ENCODE data around the gene PAQR9.

The PAQR9 gene

GRCh38 chr3:142982038-142982773 is 18.7 kb upstream of the PAQR9 start:
- FAIRE-seq: no peak
- no peak for DNase-seq (ENCODE audit: low spot score)

DNA sequence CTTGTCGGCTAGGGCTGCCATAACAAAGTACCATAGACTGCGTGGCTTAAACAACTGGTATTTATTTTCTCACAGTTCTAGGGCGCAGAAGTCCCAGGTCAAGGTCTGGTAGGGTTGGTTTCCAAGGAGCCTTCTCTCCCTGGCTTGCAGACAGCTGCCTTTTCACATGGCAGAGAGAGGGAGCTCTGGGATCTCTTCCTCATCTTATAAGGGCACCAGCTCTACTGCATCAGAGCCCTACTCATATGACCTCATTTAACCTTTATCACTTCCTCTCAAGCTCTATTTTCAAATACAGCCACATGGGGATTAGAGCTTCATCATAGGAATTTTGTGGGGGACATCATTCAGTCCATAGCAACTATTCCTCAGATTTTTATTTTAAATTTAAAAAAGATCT is 17.6 kb upstream of the PAQR9 start:
- DNase-seq (ENCODE audit: low spot score) (no peak), FAIRE-seq (no peak)

DNA sequence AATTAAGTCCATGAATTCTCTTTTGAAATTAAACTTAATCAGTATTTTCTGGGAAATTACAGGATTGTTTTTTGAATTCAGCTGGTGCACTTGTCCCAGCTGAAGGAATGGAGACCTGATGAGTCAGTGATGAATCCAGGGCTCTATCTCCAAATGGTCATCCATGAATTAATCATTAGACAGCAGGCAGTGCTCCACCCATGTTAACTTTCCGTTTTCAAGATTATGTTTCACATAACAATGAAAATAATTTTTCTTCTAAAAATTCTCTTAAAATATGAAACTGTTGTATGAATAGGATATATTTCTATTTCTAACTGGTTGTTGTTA is 13.9 kb upstream of the PAQR9 start:
- FAIRE-seq (no peak), DNase-seq (ENCODE audit: low spot score) (no peak)

GRCh38 chr3:142976621-142977398 is 13.3 kb upstream of the PAQR9 start:
- FAIRE-seq: peak; percentile 58
- peak; percentile 80 for DNase-seq (ENCODE audit: low spot score)

- no peak for FAIRE-seq
Observed at GRCh38 chr3:142975316-142975995, 12.0 kb upstream of the PAQR9 start.

GRCh38 chr3:142973217-142974009 is 9.9 kb upstream of the PAQR9 start:
- FAIRE-seq (no peak), DNase-seq (ENCODE audit: low spot score) (no peak)

More at GRCh38 chr3:142975316-142975995, 12.0 kb upstream of the PAQR9 start:
- no peak for DNase-seq (ENCODE audit: low spot score)

GRCh38 chr3:142972092-142972753 is 8.7 kb upstream of the PAQR9 start:
- DNase-seq (ENCODE audit: low spot score) (no peak), FAIRE-seq (no peak)

- FAIRE-seq: no peak
Observed at GRCh38 chr3:142971431-142971830, 8.0 kb upstream of the PAQR9 start.

GRCh38 chr3:142968319-142969025 is 5.0 kb upstream of the PAQR9 start:
- FAIRE-seq: no peak
- DNase-seq (ENCODE audit: low spot score): no peak

More at GRCh38 chr3:142971431-142971830, 8.0 kb upstream of the PAQR9 start:
- DNase-seq (ENCODE audit: low spot score): no peak

GRCh38 chr3:142966808-142967207 is 3.3 kb upstream of the PAQR9 start:
- FAIRE-seq (no peak), DNase-seq (ENCODE audit: low spot score) (no peak)

DNA sequence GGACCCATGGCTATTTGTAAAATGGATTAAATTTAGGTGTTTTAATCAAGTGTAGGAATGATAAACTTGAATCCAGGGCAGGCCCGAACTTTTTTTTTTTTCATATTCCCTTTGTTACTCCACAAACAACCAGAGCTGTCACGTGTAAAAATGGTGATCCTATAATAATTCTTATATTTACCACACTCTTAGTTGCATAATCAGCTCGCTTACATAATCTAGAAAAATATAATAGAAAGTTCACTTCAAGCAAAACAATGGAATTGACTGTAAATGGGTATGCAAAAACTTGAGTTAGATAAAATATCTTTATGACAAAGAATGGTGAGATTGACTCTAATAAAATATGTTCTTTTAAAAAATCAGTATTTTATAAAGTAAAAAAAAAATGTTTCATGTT is 2.1 kb upstream of the PAQR9 start:
- no peak for FAIRE-seq

GRCh38 chr3:142963234-142963515 is 299 bp downstream of the PAQR9 start:
- FAIRE-seq (no peak), DNase-seq (ENCODE audit: low spot score) (no peak)

More for the DNA sequence above, 2.1 kb upstream of the PAQR9 start:
- DNase-seq (ENCODE audit: low spot score): no peak

DNA sequence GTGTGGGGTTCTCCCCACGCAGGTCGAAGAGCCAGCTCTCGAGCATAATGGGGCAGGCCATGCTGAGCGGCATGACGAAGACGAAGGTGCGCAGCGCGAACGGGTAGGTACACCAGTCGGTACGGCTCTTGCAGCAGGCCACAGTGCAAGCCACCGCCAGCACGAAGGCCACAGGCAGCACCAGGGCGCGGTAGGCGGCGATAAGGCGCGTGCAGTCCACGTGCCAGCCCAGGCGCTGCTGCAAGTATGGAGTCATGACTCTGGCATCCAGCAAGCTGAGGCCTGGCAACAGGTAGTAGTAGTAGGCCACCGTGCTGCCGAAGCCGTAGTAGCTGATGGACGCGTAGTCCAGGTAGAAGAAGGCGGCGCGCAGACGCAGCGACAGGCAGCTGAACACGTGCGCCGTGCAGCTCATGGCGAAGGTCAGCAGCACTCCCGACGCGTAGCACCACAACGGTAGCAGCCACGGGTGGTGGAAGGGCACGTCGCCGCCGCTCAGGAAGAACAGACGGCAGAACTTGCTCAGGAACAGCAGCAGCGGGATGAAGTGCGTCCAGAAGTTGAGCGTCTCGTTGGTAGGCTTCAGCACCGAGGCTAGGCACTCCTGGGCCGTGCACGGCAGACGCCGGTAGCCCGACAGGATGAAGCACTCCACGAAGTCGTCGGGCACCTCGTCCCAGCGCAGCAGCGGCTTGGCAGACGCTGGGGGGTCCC is 797 bp downstream of the PAQR9 start:
- no peak for FAIRE-seq
- DNase-seq (ENCODE audit: low spot score): no peak

GRCh38 chr3:142962175-142962519 is 1.3 kb downstream of the PAQR9 start:
- no peak for DNase-seq (ENCODE audit: low spot score)
- no peak for FAIRE-seq

- DNase-seq (ENCODE audit: low spot score) (no peak), FAIRE-seq (no peak)
Observed at GRCh38 chr3:142961539-142961938, 1.9 kb downstream of the PAQR9 start.

GRCh38 chr3:142960322-142960850 is 3.1 kb downstream of the PAQR9 start:
- no peak for DNase-seq (ENCODE audit: low spot score)
- FAIRE-seq: no peak

DNA sequence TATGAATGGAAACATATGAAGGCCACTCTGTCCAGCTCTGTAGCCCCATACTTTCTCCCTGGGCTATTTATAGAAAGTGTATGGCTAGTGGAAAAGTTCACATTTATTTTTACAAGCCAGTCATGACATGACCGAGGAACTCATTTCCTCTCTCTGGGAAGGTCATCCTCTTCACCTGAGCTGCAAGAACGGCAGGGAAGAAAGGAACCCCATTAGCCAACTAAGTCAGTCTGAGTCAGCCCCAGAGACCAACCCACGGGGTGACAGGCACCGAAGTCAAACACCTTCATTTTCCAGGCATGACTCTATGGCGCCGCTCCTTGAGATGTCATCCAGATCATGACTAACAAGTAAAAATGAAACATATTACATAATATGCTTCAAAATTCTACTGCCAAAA is 4.8 kb downstream of the PAQR9 start:
- FAIRE-seq: no peak

GRCh38 chr3:142953443-142953842 is 10.0 kb downstream of the PAQR9 start:
- DNase-seq (ENCODE audit: low spot score) (no peak), FAIRE-seq (no peak)

More for the DNA sequence above, 4.8 kb downstream of the PAQR9 start:
- DNase-seq (ENCODE audit: low spot score): peak; percentile 36

- no peak for DNase-seq (ENCODE audit: low spot score)
- no peak for FAIRE-seq
Observed at GRCh38 chr3:142952272-142953193, 10.9 kb downstream of the PAQR9 start.

Measured in urothelium cell line (cell line).